K562 (cell line): Measurements from ENCODE around the gene CPED1. TPM values are rescaled to one million over a fixed set of nuclear protein-coding genes. Genes with fewer than 3 reads are reported as not detected.

Experiments
- ATAC-seq: fragments of 200-7000 bp; cut with Tn5 transposase; 3 replicates; pipeline ENCODE4 v1.9.1; 2020; ENCODE audit warnings: moderate library complexity
- BruUV-seq: library from RNA; stranded (reverse); fragments of 400-500 nt; replicated peaks from 2 replicates; lab custom pipeline; 2021; lab: Mats Ljungman, UMichigan
- CTCF ChIA-PET: fragments of 300-600 bp; formaldehyde crosslinking; extraction: SDS; loops from one replicate; lab custom pipeline; 2021; ENCODE audit warnings: low intra/inter-chr PET ratio; lab: Yijun Ruan, JAX
- POLR2A ChIA-PET: fragments of 300-600, 350-650 bp; sonication (Branson Sonifier 250); formaldehyde crosslinking; extraction: SDS; loops from one replicate; lab custom pipeline; 2021; ENCODE audit warnings: antibody characterized with exemption, inconsistent platforms; lab: Yijun Ruan, JAX
- DNase-seq, 4 experiments: peaks; one replicate each; pipeline versions ENCODE4 v3.0.0 to v3.0.0-alpha.2; 2011 to 2018; ENCODE audit warnings: low spot score in 3 of 4, mixed read lengths in 3 of 4; ENCODE audit errors: extremely low read depth in 1 of 4
- FAIRE-seq: peaks from 2 replicates; lab custom pipeline; 2011; peaks lifted over from hg19 to GRCh38; lab: Jason Lieb, UNC
- H2AFZ ChIP-seq: 2 replicates; pipeline ENCODE4 v1.6.0; 2011; ENCODE audit warnings: low read depth, low read length, control low read depth, inconsistent platforms
- H3K27ac ChIP-seq: fragments of 200-600 bp; 3 replicates; pipeline ENCODE4 v1.8.0; 2011; ENCODE audit warnings: low read depth, mild to moderate bottlenecking, control low read depth, inconsistent platforms, low read length, moderate library complexity, mixed read lengths; ENCODE audit errors: extremely low read depth
- H3K27me3 ChIP-seq, 2 experiments: fragments of 300-600 bp in 1 of 2; 2 replicates in 1 of 2; 3 replicates in 1 of 2; pipeline versions ENCODE4 v1.6.0 to v1.8.0; 2011; ENCODE audit warnings: inconsistent platforms in 2 of 2, low read length in 2 of 2, mild to moderate bottlenecking in 1 of 2, mixed read lengths in 1 of 2, moderate library complexity in 1 of 2; ENCODE audit not compliant: control insufficient read depth in 2 of 2, insufficient read depth in 2 of 2
- H3K36me3 ChIP-seq: fragments of 300-600 bp; 3 replicates; pipeline ENCODE4 v1.8.0; 2011; ENCODE audit warnings: mild to moderate bottlenecking, low read length, inconsistent platforms; ENCODE audit not compliant: control insufficient read depth, insufficient read depth
- H3K4me1 ChIP-seq, 2 experiments: fragments of 200-600 bp in 1 of 2; replicated peaks in 1 of 2; 2 replicates in 1 of 2; 3 replicates in 1 of 2; pipeline versions ENCODE4 v1.5.1 to v1.8.0; 2011; ENCODE audit warnings: inconsistent platforms in 2 of 2, low read length in 2 of 2, mild to moderate bottlenecking in 1 of 2, mixed read lengths in 1 of 2, moderate library complexity in 1 of 2; ENCODE audit not compliant: control insufficient read depth in 2 of 2, insufficient read depth in 2 of 2
- H3K4me2 ChIP-seq: 2 replicates; pipeline ENCODE4 v1.6.1; 2011; ENCODE audit warnings: low read length, control low read depth, inconsistent platforms, mixed read lengths; ENCODE audit not compliant: insufficient read depth
- H3K4me3 ChIP-seq: fragments of 200-600 bp; sonication (generic), shearing (Covaris generic); 2 replicates; pipeline ENCODE4 v1.5.1; 2016; ENCODE audit warnings: control low read depth, inconsistent platforms
- H3K79me2 ChIP-seq: fragments of 200-600 bp; 3 replicates; pipeline ENCODE4 v1.8.0; 2011; ENCODE audit warnings: low read length, inconsistent platforms; ENCODE audit not compliant: control insufficient read depth, insufficient read depth
- H3K9ac ChIP-seq, 2 experiments: 2 replicates each; pipeline versions ENCODE4 v1.6.0 to v1.6.1; 2011; ENCODE audit warnings: low read depth in 2 of 2, low read length in 2 of 2, control low read depth in 1 of 2, inconsistent platforms in 1 of 2, mild to moderate bottlenecking in 1 of 2, mixed read lengths in 1 of 2; ENCODE audit not compliant: insufficient read depth in 1 of 2
- H3K9me1 ChIP-seq: one replicate; pipeline ENCODE4 v1.6.0; 2011; ENCODE audit warnings: inconsistent platforms, mild to moderate bottlenecking, low read length, moderate library complexity; ENCODE audit not compliant: control insufficient read depth, insufficient read depth
- H3K9me3 ChIP-seq: replicated peaks from 2 replicates; pipeline ENCODE4 v1.5.1; 2011; ENCODE audit warnings: low read depth, low read length, inconsistent platforms; ENCODE audit not compliant: control insufficient read depth, insufficient read depth
- H4K20me1 ChIP-seq: replicated peaks from 2 replicates; pipeline ENCODE4 v1.6.1; 2011; ENCODE audit warnings: low read length, inconsistent platforms, mixed read lengths; ENCODE audit not compliant: control insufficient read depth, insufficient read depth
- BMI1 ChIP-seq: fragments of 150-350 bp; IDR thresholded peaks from 2 replicates; pipeline ENCODE4 v1.6.1; 2014; ENCODE audit warnings: low read length
- CEBPB ChIP-seq: fragments of 450-650 bp; IDR thresholded peaks from 2 replicates; pipeline ENCODE4 v1.6.1; 2016; ENCODE audit warnings: missing genetic modification characterization, missing compliant biosample characterization
- CHD1 ChIP-seq: fragments of 200-600 bp; sonication (generic); IDR thresholded peaks from one replicate; pipeline ENCODE4 v1.6.1; 2012; ENCODE audit warnings: mild to moderate bottlenecking, moderate library complexity, low read length, inconsistent platforms
- FOXJ3 ChIP-seq: sonication (generic); formaldehyde crosslinking; IDR thresholded peaks from 2 replicates; pipeline ENCODE4 v1.4.0; 2020; ENCODE audit warnings: mild to moderate bottlenecking, missing genetic modification reagents
- IRF2 ChIP-seq: sonication (generic); formaldehyde crosslinking; IDR thresholded peaks from 2 replicates; pipeline ENCODE4 v1.8.1; 2022; ENCODE audit warnings: mild to moderate bottlenecking, missing genetic modification reagents
- JUN ChIP-seq, 2 experiments: sonication (generic) in 1 of 2; formaldehyde crosslinking in 1 of 2; IDR thresholded peaks; 2 replicates each; pipeline versions ENCODE4 v1.6.1 to v1.8.0; 2012 to 2022; ENCODE audit warnings: borderline replicate concordance in 2 of 2, mild to moderate bottlenecking in 2 of 2, improper control_type of control experiment in 1 of 2, low read depth in 1 of 2, low read length in 1 of 2, missing genetic modification reagents in 1 of 2
- SMAD2 ChIP-seq: fragments of 150-350 bp; IDR thresholded peaks from 2 replicates; pipeline ENCODE4 v1.6.1; 2014; ENCODE audit warnings: low read depth, mild to moderate bottlenecking, low read length
- TRIM28 ChIP-seq: fragments of 450-650 bp; IDR thresholded peaks from 2 replicates; pipeline ENCODE4 v1.6.1; 2017
- YY1 ChIP-seq, 3 experiments: IDR thresholded peaks; 2 replicates each; pipeline ENCODE4 v1.6.1; 2011; ENCODE audit warnings: low read length in 2 of 3, mild to moderate bottlenecking in 2 of 3, moderate library complexity in 2 of 3, borderline replicate concordance in 1 of 3, control low read depth in 1 of 3, low read depth in 1 of 3; ENCODE audit not compliant: insufficient read depth in 3 of 3, insufficient replicate concordance in 2 of 3, control insufficient read depth in 1 of 3, insufficient read length in 1 of 3; ENCODE audit errors: extremely low read depth in 1 of 3
- ZNF436 ChIP-seq: fragments of 250-450, 450-650 bp; sonication (Bioruptor Pico); formaldehyde crosslinking; IDR thresholded peaks from 2 replicates; pipeline ENCODE4 v1.7.0; 2020; ENCODE audit warnings: mild to moderate bottlenecking
- WGBS: fragments of 100-300 bp; shearing (Covaris generic); methylation state at CpG from one replicate; pipeline ENCODE4 v1.1.6; 2016; ENCODE audit warnings: low coverage, mixed read lengths; ENCODE audit not compliant: insufficient coverage; ENCODE audit errors: missing lambda C conversion rate; 5-methylcytosine and 5-hydroxymethylcytosine counted together
- in situ Hi-C: fragments of 300-500 bp; cut with MboI; formaldehyde crosslinking; loops from 4 replicates; pipeline ENCODE4 v1.15.0; 2018; ENCODE audit warnings: inconsistent platforms, mixed read lengths
- intact Hi-C: fragments of 100-400 bp; cut with micrococcal nuclease; formaldehyde crosslinking; loops from 2 replicates; pipeline ENCODE4 v1.14.2; 2022
- polyA plus RNA-seq, 8 experiments: library from polyadenylated mRNA; depleted of rRNA in 4 of 8; stranded (reverse) in 5 of 8; unstranded in 3 of 8; fragments of >200 nt; fragmentation: Nextera tagmentation in 2 of 8; fragmentation: Illumina TruSeq in 1 of 8; extraction: Ambion mirVana in 2 of 8; extraction: Trizol in 1 of 8; gene quantifications; 2 replicates each; pipeline versions ENCODE4 v1.2.1 to v1.2.3, GENCODE V29; 2011 to 2014; ENCODE audit warnings: inconsistent platforms in 1 of 8, missing spikeins in 1 of 8
- total RNA-seq, 7 experiments: library from RNA; depleted of rRNA in 6 of 7; stranded (reverse); fragments of >200 nt in 6 of 7; fragmentation: Illumina TruSeq in 2 of 7; extraction: Trizol in 2 of 7; gene quantifications; 2 replicates each; pipeline versions ENCODE4 v1.2.1 to v1.2.3, GENCODE V29; 2011 to 2021; ENCODE audit warnings: low replicate concordance in 1 of 7
- TF ChIP-seq, protein P1 (sequence below): sonication (generic); formaldehyde crosslinking; IDR thresholded peaks from 2 replicates; pipeline ENCODE4 v1.8.0; 2022; ENCODE audit warnings: mild to moderate bottlenecking, missing genetic modification reagents, borderline replicate concordance
- TF ChIP-seq, protein P2 (sequence below): fragments of 250-450 bp; sonication (Bioruptor Pico); IDR thresholded peaks from 2 replicates; pipeline ENCODE4 v1.6.1; 2021; ENCODE audit warnings: mild to moderate bottlenecking

The CPED1 gene
- total and polyA plus RNA-seq, 9 of the 15 experiments (the other 6 are each of a cell fraction or from before 2014, with no cell fraction given), result 195 to 393 (median 290) TPM

DNA sequence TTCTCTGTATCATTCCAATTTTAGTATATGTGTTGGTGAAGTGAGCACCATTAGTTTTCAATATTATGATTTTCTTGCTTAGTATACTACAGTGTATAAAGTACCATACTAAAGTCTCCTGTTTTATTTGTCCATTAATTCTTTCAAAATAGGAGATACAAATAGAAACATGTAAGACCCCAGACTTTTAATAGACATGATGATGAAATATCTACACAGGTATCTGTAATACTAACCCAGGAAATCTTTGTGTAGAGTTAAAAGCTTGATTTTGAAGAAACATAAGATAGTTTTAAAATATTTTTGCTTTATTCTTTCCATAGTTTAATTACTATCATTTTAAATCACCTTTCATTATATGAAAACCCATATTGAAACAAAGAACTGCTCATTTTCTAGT lies 206.5 kb downstream of the CPED1 start (continued):
- TF ChIP-seq, protein P1, sequence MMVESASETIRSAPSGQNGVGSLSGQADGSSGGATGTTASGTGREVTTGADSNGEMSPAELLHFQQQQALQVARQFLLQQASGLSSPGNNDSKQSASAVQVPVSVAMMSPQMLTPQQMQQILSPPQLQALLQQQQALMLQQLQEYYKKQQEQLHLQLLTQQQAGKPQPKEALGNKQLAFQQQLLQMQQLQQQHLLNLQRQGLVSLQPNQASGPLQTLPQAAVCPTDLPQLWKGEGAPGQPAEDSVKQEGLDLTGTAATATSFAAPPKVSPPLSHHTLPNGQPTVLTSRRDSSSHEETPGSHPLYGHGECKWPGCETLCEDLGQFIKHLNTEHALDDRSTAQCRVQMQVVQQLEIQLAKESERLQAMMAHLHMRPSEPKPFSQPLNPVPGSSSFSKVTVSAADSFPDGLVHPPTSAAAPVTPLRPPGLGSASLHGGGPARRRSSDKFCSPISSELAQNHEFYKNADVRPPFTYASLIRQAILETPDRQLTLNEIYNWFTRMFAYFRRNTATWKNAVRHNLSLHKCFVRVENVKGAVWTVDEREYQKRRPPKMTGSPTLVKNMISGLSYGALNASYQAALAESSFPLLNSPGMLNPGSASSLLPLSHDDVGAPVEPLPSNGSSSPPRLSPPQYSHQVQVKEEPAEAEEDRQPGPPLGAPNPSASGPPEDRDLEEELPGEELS, result no peak
- TF ChIP-seq YY1 (IDR thresholded peaks at IDR 0.05; ENCODE audit: borderline replicate concordance in 1 of 3, control insufficient read depth in 1 of 3, extremely low read depth in 1 of 3, insufficient read depth in 3 of 3, insufficient read length in 1 of 3, insufficient replicate concordance in 2 of 3, low read depth in 1 of 3, low read length in 2 of 3) (no peak), CEBPB (tag) (peak; percentile 50; the same call in 1 of the 2 replicates)

DNA sequence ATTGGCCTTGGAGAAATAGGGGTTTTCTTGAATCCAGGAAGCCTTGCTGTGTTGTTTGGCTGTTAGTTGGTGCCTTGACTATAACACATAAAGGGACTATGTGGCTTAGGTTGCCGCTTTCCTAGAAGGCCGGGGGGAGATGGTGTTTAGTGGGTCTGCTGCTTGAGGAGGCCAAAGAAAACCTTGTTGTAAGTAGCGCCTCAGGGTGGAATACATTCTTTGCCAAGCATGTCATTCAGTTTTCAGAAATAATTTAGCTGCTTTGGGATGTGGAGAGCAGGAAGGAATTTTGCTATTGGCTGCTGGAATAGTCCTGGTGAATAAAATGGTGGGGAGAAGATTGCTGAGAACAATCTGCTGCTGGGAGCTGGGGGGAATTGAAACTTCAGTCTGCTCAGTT lies 207.4 kb downstream of the CPED1 start:
- BruUV-seq, result no TSS peak
- no peak overlapping the region for H3K4me2 ChIP-seq
- no peak overlapping the region for H2AFZ ChIP-seq
- POLR2A ChIA-PET, result interaction anchor here (0.9 to 3.4 kb wide), 4 partner anchors 12 to 317 kb away, joined by 3 to 14 read pairs (median 3); no protein-coding TSS in a partner anchor
- H3K4me1 ChIP-seq, result no peaks in the 10 kb centered on the region
- DNase-seq, result no peak
- WGBS, result 93% methylated on average over 3 of the region's 3 CpGs
- no peaks in the 10 kb centered on the region for H3K9me3 ChIP-seq
- FAIRE-seq, result no peak
- H3K27me3 ChIP-seq, result no peaks in the 10 kb centered on the region
- H3K9me1 ChIP-seq, result no peaks in the 10 kb centered on the region
- CTCF ChIA-PET, result no interaction called here
- no peaks in the 10 kb centered on the region for H4K20me1 ChIP-seq
- ATAC-seq, result no peak
- H3K79me2 ChIP-seq, result peaks cover 76% of the 10 kb centered on the region
- intact Hi-C loops, result no loop called here
- no peak overlapping the region for H3K9ac ChIP-seq
- in situ Hi-C loops, result no loop called here
- no peak overlapping the region for H3K27ac ChIP-seq
- no peak overlapping the region for H3K4me3 ChIP-seq
- peaks cover 83% of the 10 kb centered on the region for H3K36me3 ChIP-seq
- peak; percentile 60; the same call in 1 of the 2 replicates for TF ChIP-seq FOXJ3 (CRISPR knock-in tag)
- TF ChIP-seq TRIM28, result no peak
- TF ChIP-seq BMI1, result no peak
- TF ChIP-seq ZNF436 (CRISPR knock-in tag), result no peak
- TF ChIP-seq, protein P2, sequence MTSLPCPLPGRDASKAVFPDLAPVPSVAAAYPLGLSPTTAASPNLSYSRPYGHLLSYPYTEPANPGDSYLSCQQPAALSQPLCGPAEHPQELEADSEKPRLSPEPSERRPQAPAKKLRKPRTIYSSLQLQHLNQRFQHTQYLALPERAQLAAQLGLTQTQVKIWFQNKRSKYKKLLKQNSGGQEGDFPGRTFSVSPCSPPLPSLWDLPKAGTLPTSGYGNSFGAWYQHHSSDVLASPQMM (CRISPR knock-in tag), result no peak
- TF ChIP-seq JUN (IDR thresholded peaks at IDR 0.05; ENCODE audit: borderline replicate concordance, low read depth, low read length), result no peak
- TF ChIP-seq JUN (CRISPR knock-in tag; IDR thresholded peaks at IDR 0.05; ENCODE audit: borderline replicate concordance), result no peak
- TF ChIP-seq CHD1, result no peak
- no peak for TF ChIP-seq SMAD2
- no peak for TF ChIP-seq IRF2 (CRISPR knock-in tag)
